ENCODE data around the gene LDB2. TPM values are rescaled to one million over a fixed set of nuclear protein-coding genes. Genes with fewer than 3 reads are reported as not detected.

LDB2 gene
- total RNA-seq, 1 donor from 2014 or later: 3.1 TPM

- no peaks in the 10 kb centered on the region for H3K27me3 Mint-ChIP-seq (ENCODE audit: unreplicated experiment)
- peaks cover 6% of the 10 kb centered on the region for H3K4me1 Mint-ChIP-seq (ENCODE audit: low read depth, unreplicated experiment)
- DNase-seq: no peak
- TF ChIP-seq CTCF (IDR thresholded peaks at IDR 0.05; ENCODE audit: partially characterized antibody, unreplicated experiment): no peak
- no peak overlapping the region for H3K4me3 Mint-ChIP-seq (ENCODE audit: unreplicated experiment)
- H3K9me3 Mint-ChIP-seq (ENCODE audit: unreplicated experiment): no peaks in the 10 kb centered on the region
- H3K36me3 Mint-ChIP-seq (ENCODE audit: unreplicated experiment): no peaks in the 10 kb centered on the region
- no peak overlapping the region for H3K27ac Mint-ChIP-seq (ENCODE audit: unreplicated experiment)
These were observed 295.3 kb downstream of the LDB2 start for GRCh38 chr4:16603178-16603577.

DNA sequence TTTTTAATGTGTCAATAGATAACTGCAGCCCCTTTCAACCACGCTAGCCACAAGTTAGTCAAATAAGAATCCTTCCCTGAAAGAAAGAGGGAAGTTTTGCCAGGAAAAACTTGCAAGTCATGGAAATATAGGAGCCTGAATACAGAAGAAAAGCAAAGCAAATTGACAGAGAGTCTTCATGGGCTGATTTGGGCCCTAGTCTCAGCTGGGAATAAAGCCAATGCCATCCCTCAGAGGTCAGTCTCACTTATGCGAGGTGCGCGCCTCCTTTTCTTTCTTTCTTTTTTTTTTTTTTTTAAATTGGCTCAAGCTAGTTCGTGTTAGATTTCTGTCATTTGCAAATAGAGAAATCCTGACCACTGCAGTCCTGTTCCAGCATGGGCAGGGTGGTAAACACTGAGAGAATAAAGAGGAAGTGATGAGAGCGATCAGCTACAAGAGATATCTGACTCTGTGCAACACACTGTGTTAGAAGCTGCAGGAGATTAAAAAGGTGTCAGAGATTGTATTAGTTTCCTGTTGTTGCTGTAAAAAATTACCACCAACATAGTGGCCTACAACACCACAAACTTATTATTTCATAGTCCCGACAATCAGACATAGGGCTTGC lies 299.7 kb downstream of the LDB2 start:
- DNase-seq: no peak
- peaks cover 16% of the 10 kb centered on the region for H3K4me1 Mint-ChIP-seq (ENCODE audit: low read depth, unreplicated experiment)
- peak overlapping the region; percentile 50 for H3K27ac Mint-ChIP-seq (ENCODE audit: unreplicated experiment)
- no peak overlapping the region for H3K4me3 Mint-ChIP-seq (ENCODE audit: unreplicated experiment)
- no peaks in the 10 kb centered on the region for H3K9me3 Mint-ChIP-seq (ENCODE audit: unreplicated experiment)
- H3K27me3 Mint-ChIP-seq (ENCODE audit: unreplicated experiment): no peaks in the 10 kb centered on the region
- TF ChIP-seq CTCF (IDR thresholded peaks at IDR 0.05; ENCODE audit: partially characterized antibody, unreplicated experiment): no peak
- H3K36me3 Mint-ChIP-seq (ENCODE audit: unreplicated experiment): no peaks in the 10 kb centered on the region

DNA sequence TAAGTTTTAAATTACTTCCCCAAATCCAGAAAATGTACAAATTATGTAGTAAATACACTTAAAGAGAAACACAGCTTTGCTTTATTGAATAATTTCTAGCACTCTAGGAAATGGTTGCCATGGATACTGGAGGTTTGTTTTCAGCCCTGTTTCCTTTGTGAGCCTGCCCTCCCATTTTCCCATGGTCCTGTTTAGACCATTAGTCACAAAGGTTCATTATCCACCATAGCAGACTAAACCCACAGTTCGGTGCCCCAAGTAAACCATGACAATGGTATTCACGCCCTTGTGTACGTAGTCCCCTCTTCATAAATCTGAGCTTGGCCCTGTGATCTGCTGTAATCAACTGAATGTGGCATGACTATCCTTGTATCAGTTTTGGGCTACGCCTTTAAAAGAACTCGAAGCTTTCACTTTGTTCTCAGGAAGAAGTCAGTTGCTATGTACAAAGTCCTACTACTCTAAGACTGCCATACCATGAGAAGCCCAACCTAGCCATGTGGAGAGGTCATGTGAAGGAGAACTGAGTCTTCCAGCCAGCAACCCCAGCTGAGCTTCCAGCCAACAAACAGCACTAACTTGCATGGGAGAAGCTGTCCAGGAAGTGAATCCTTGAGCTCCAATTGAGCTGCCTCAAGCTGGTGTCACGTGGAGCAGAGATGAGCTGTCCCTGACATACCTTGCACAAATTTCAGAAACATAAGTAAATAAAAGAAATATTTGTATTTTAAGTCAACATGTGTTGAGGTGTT lies 300.4 kb downstream of the LDB2 start:
- H3K4me3 Mint-ChIP-seq (ENCODE audit: unreplicated experiment): no peak overlapping the region
- H3K36me3 Mint-ChIP-seq (ENCODE audit: unreplicated experiment): no peaks in the 10 kb centered on the region
- no peaks in the 10 kb centered on the region for H3K27me3 Mint-ChIP-seq (ENCODE audit: unreplicated experiment)
- no peak for DNase-seq
- peaks cover 18% of the 10 kb centered on the region for H3K4me1 Mint-ChIP-seq (ENCODE audit: low read depth, unreplicated experiment)
- no peaks in the 10 kb centered on the region for H3K9me3 Mint-ChIP-seq (ENCODE audit: unreplicated experiment)
- TF ChIP-seq CTCF (IDR thresholded peaks at IDR 0.05; ENCODE audit: partially characterized antibody, unreplicated experiment): no peak
- no peak overlapping the region for H3K27ac Mint-ChIP-seq (ENCODE audit: unreplicated experiment)

- no peak for TF ChIP-seq CTCF (IDR thresholded peaks at IDR 0.05; ENCODE audit: partially characterized antibody, unreplicated experiment)
- H3K36me3 Mint-ChIP-seq (ENCODE audit: unreplicated experiment): no peaks in the 10 kb centered on the region
- H3K4me1 Mint-ChIP-seq (ENCODE audit: low read depth, unreplicated experiment): peaks cover 21% of the 10 kb centered on the region
- H3K27me3 Mint-ChIP-seq (ENCODE audit: unreplicated experiment): no peaks in the 10 kb centered on the region
- H3K27ac Mint-ChIP-seq (ENCODE audit: unreplicated experiment): no peak overlapping the region
- no peaks in the 10 kb centered on the region for H3K9me3 Mint-ChIP-seq (ENCODE audit: unreplicated experiment)
- H3K4me3 Mint-ChIP-seq (ENCODE audit: unreplicated experiment): no peak overlapping the region
- DNase-seq: no peak
These were observed 301.0 kb downstream of the LDB2 start for GRCh38 chr4:16597443-16597842.

DNA sequence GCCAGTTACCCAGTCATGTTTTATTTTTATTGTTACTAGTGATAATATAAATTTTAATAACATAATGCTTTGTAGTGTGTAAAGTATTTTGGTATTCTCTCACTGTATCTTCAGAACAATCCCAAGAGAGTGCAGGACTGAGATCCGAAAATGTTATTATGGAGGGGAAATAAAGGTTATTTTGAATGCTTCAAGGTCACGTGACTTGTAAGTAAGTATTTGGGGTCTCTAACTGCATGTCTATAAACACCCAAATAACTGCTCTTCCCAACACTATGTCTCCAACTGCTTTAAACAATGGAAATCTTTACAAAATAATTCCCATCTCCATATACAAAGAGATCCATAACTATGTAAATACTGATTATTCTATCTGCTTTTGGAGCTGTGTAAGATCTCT lies 302.2 kb downstream of the LDB2 start:
- Mint-ChIP-seq H3K9me3 (ENCODE audit: unreplicated experiment) (no peaks in the 10 kb centered on the region), H3K27ac (ENCODE audit: unreplicated experiment) (no peak overlapping the region), H3K4me1 (ENCODE audit: low read depth, unreplicated experiment) (peaks cover 30% of the 10 kb centered on the region), H3K27me3 (ENCODE audit: unreplicated experiment) (no peaks in the 10 kb centered on the region), H3K36me3 (ENCODE audit: unreplicated experiment) (no peaks in the 10 kb centered on the region), H3K4me3 (ENCODE audit: unreplicated experiment) (no peak overlapping the region)
- no peak for DNase-seq
- TF ChIP-seq CTCF (IDR thresholded peaks at IDR 0.05; ENCODE audit: partially characterized antibody, unreplicated experiment): no peak

All from glutamatergic neuron (in vitro differentiated cells).